Neutrophil (primary cell): Measurements from ENCODE around the gene PWWP3B.

Experiments
- H3K27ac ChIP-seq: fragments of 200-600 bp; sonication (generic); 2 replicates; pipeline ENCODE4 v1.5.1; 2016; ENCODE audit warnings: mild to moderate bottlenecking, moderate library complexity
- H3K27me3 ChIP-seq: fragments of 200-600 bp; sonication (generic); 2 replicates; pipeline ENCODE4 v1.6.0; 2016; ENCODE audit warnings: mild to moderate bottlenecking
- H3K36me3 ChIP-seq: fragments of 200-600 bp; sonication (generic); 2 replicates; pipeline ENCODE4 v1.5.1; 2017
- H3K4me1 ChIP-seq, 2 experiments: fragments of 200-600 bp in 1 of 2; sonication (generic) in 1 of 2; 1 replicate in 1 of 2; 2 replicates in 1 of 2; pipeline versions ENCODE4 v1.5.1 to v1.6.1; 2013 to 2016; ENCODE audit warnings: low read depth in 1 of 2, low read length in 1 of 2, mild to moderate bottlenecking in 1 of 2, moderate library complexity in 1 of 2; ENCODE audit not compliant: control insufficient read depth in 1 of 2, insufficient read depth in 1 of 2
- H3K4me3 ChIP-seq, 2 experiments: fragments of 200-600 bp in 1 of 2; sonication (generic) in 1 of 2; 1 replicate in 1 of 2; 2 replicates in 1 of 2; pipeline ENCODE4 v1.5.1; 2013 to 2016; ENCODE audit warnings: low read depth in 1 of 2, low read length in 1 of 2, mild to moderate bottlenecking in 1 of 2, moderate library complexity in 1 of 2
- H3K9me3 ChIP-seq: fragments of 200-600 bp; sonication (generic); 2 replicates; pipeline ENCODE4 v1.5.1; 2016
- CTCF ChIP-seq: fragments of 200-600 bp; sonication (generic); IDR thresholded peaks from 2 replicates; pipeline ENCODE4 v1.5.1; 2016; ENCODE audit warnings: antibody characterized with exemption

Gene PWWP3B

GRCh38 chrX:106201502-106202178 lies 33.5 kb downstream of the PWWP3B start:
- Histone ChIP-seq H3K36me3 (no peaks in the 10 kb centered on the region), H3K4me3 (no peak overlapping the region), H3K27ac (no peak overlapping the region), H3K9me3 (no peaks in the 10 kb centered on the region), H3K4me1 (no peaks in the 10 kb centered on the region), H3K27me3 (no peaks in the 10 kb centered on the region)
- TF ChIP-seq CTCF: no peak

- H3K27me3 ChIP-seq: no peaks in the 10 kb centered on the region
- H3K36me3 ChIP-seq: no peaks in the 10 kb centered on the region
- H3K9me3 ChIP-seq: no peaks in the 10 kb centered on the region
- H3K4me1 ChIP-seq: no peaks in the 10 kb centered on the region
- TF ChIP-seq CTCF: no peak
- no peak overlapping the region for H3K4me3 ChIP-seq
- no peak overlapping the region for H3K27ac ChIP-seq
Measured at GRCh38 chrX:106203315-106203714, 35.2 kb downstream of the PWWP3B start.

GRCh38 chrX:106208154-106208553 lies 40.0 kb downstream of the PWWP3B start:
- no peaks in the 10 kb centered on the region for H3K27me3 ChIP-seq
- H3K4me3 ChIP-seq: no peak overlapping the region
- no peak for TF ChIP-seq CTCF
- no peak overlapping the region for H3K27ac ChIP-seq
- no peaks in the 10 kb centered on the region for H3K9me3 ChIP-seq
- H3K36me3 ChIP-seq: no peaks in the 10 kb centered on the region
- no peaks in the 10 kb centered on the region for H3K4me1 ChIP-seq
